Caco-2 (cell line): ENCODE data around the gene RFX7. TPM values are rescaled to one million over a fixed set of nuclear protein-coding genes. Genes with fewer than 3 reads are reported as not detected.

Experiments used
- BruUV-seq: library from RNA; stranded (reverse); fragments of 400-500 nt; replicated peaks from 2 replicates; lab custom pipeline; 2021; lab: Mats Ljungman, UMichigan
- CTCF ChIA-PET: fragments of 300-600 bp; sonication (Branson Sonifier 250); formaldehyde crosslinking; loops from one replicate; lab custom pipeline; 2022; ENCODE audit warnings: antibody characterized with exemption; lab: Charles Lee
- POLR2A ChIA-PET: fragments of 300-600 bp; sonication (Branson Sonifier 250); formaldehyde crosslinking; loops from one replicate; lab custom pipeline; 2022; ENCODE audit warnings: antibody characterized with exemption; lab: Charles Lee
- DNase-seq, 2 experiments: peaks; one replicate each; pipeline versions ENCODE4 v3.0.0 to v3.0.0-alpha.2; 2020 to 2022
- H3K27me3 ChIP-seq: replicated peaks from 2 replicates; pipeline ENCODE4 v1.6.0; 2011; ENCODE audit warnings: low read length; ENCODE audit not compliant: control insufficient read depth, insufficient read depth
- H3K36me3 ChIP-seq: 2 replicates; pipeline ENCODE4 v1.5.1; 2011; ENCODE audit warnings: low read length; ENCODE audit not compliant: control insufficient read depth, insufficient read depth
- H3K4me1 ChIP-seq: fragments of 250-450 bp; sonication (Bioruptor Pico); 2 replicates; pipeline ENCODE4 v1.5.1; 2020; ENCODE audit warnings: mild to moderate bottlenecking
- H3K4me3 ChIP-seq: 2 replicates; pipeline ENCODE4 v1.5.1; 2011; ENCODE audit warnings: low read depth, mild to moderate bottlenecking, control low read depth, low read length
- H3K9me3 ChIP-seq: fragments of 250-450 bp; sonication (Bioruptor Pico); 2 replicates; pipeline ENCODE4 v1.5.1; 2020; ENCODE audit warnings: mild to moderate bottlenecking, moderate library complexity
- H3K27ac Mint-ChIP-seq: one replicate; pipeline ENCODE4 v1.8.0; 2022; ENCODE audit warnings: mixed read lengths; ENCODE audit not compliant: unreplicated experiment
- H3K27me3 Mint-ChIP-seq: one replicate; pipeline ENCODE4 v1.8.0; 2022; ENCODE audit warnings: mixed read lengths; ENCODE audit not compliant: insufficient read depth, unreplicated experiment
- H3K36me3 Mint-ChIP-seq: one replicate; pipeline ENCODE4 v1.8.0; 2022; ENCODE audit warnings: mild to moderate bottlenecking, mixed read lengths; ENCODE audit not compliant: insufficient read depth, unreplicated experiment
- H3K4me1 Mint-ChIP-seq: one replicate; pipeline ENCODE4 v1.8.0; 2022; ENCODE audit warnings: low read depth, mixed read lengths; ENCODE audit not compliant: unreplicated experiment
- H3K4me3 Mint-ChIP-seq: one replicate; pipeline ENCODE4 v1.8.0; 2022; ENCODE audit warnings: mild to moderate bottlenecking, moderate library complexity, mixed read lengths; ENCODE audit not compliant: unreplicated experiment
- H3K9me3 Mint-ChIP-seq: one replicate; pipeline ENCODE4 v1.8.0; 2022; ENCODE audit warnings: mixed read lengths; ENCODE audit not compliant: unreplicated experiment
- CTCF ChIP-seq, 2 experiments: fragments of 200-600 bp in 1 of 2; IDR thresholded peaks; 1 replicate in 1 of 2; 2 replicates in 1 of 2; pipeline versions ENCODE4 v1.5.1 to v1.8.0; 2011 to 2022; ENCODE audit warnings: antibody characterized with exemption in 1 of 2, control low read depth in 1 of 2, inconsistent platforms in 1 of 2, low read depth in 1 of 2, low read length in 1 of 2, mild to moderate bottlenecking in 1 of 2, moderate library complexity in 1 of 2; ENCODE audit not compliant: insufficient read depth in 1 of 2, severe bottlenecking in 1 of 2, unreplicated experiment in 1 of 2
- intact Hi-C: fragments of 100-400 bp; cut with micrococcal nuclease; formaldehyde crosslinking; loops from one replicate; pipeline ENCODE4 v1.10.0; 2022; ENCODE audit not compliant: unreplicated experiment
- total RNA-seq: library from RNA; stranded (reverse); gene quantifications from 2 replicates; pipeline ENCODE4 v1.2.3, GENCODE V29; 2022

The RFX7 gene
- total RNA-seq, 1 experiment from 2014 or later: 8.7 TPM

GRCh38 chr15:56051676-56052075, 192.0 kb downstream of the RFX7 start:
- H3K9me3 ChIP-seq: no peaks in the 10 kb centered on the region
- DNase-seq: no peak
- no peak overlapping the region for H3K27ac Mint-ChIP-seq
- no peaks in the 10 kb centered on the region for H3K27me3 ChIP-seq
- ChIA-PET POLR2A (no interaction called here), CTCF (no interaction called here)
- peaks cover 14% of the 10 kb centered on the region for H3K9me3 Mint-ChIP-seq
- no peak overlapping the region for H3K4me3 Mint-ChIP-seq
- no TSS peak for BruUV-seq
- intact Hi-C loops: loop anchor here (1.0 to 5.0 kb wide), 6 partner anchors 9 to 155 kb away; no protein-coding TSS in a partner anchor
- peaks cover 10% of the 10 kb centered on the region for H3K4me1 Mint-ChIP-seq
- H3K4me1 ChIP-seq: peaks cover 16% of the 10 kb centered on the region
- H3K27me3 Mint-ChIP-seq: no peaks in the 10 kb centered on the region
- no peaks in the 10 kb centered on the region for H3K36me3 Mint-ChIP-seq
- no peak overlapping the region for H3K4me3 ChIP-seq
- H3K36me3 ChIP-seq: no peaks in the 10 kb centered on the region
- no peak for TF ChIP-seq CTCF (IDR thresholded peaks at IDR 0.05; ENCODE audit: insufficient read depth in 1 of 2, low read depth in 1 of 2, low read length in 1 of 2, severe bottlenecking in 1 of 2, unreplicated experiment in 1 of 2)

- Mint-ChIP-seq H3K4me1 (peaks cover 12% of the 10 kb centered on the region), H3K27ac (no peak overlapping the region), H3K27me3 (no peaks in the 10 kb centered on the region), H3K36me3 (no peaks in the 10 kb centered on the region), H3K4me3 (no peak overlapping the region), H3K9me3 (peaks cover 20% of the 10 kb centered on the region)
- no peaks in the 10 kb centered on the region for H3K27me3 ChIP-seq
- no peak for TF ChIP-seq CTCF (IDR thresholded peaks at IDR 0.05; ENCODE audit: insufficient read depth in 1 of 2, low read depth in 1 of 2, low read length in 1 of 2, severe bottlenecking in 1 of 2, unreplicated experiment in 1 of 2)
- no TSS peak for BruUV-seq
- H3K9me3 ChIP-seq: 0 out of 2 replicates have a peak, but pooled peaks cover 3% of the 10 kb centered on the region
- ChIA-PET CTCF (no interaction called here), POLR2A (no interaction called here)
- no peak overlapping the region for H3K4me3 ChIP-seq
- H3K4me1 ChIP-seq: peaks cover 23% of the 10 kb centered on the region
- no peak for DNase-seq
- intact Hi-C loops: no loop called here
- H3K36me3 ChIP-seq: no peaks in the 10 kb centered on the region
These were observed 194.1 kb downstream of the RFX7 start for GRCh38 chr15:56049577-56049976.

- H3K4me1 ChIP-seq: peaks cover 39% of the 10 kb centered on the region
- Mint-ChIP-seq H3K4me3 (no peak overlapping the region), H3K4me1 (peaks cover 28% of the 10 kb centered on the region), H3K27me3 (no peaks in the 10 kb centered on the region), H3K36me3 (peaks cover 11% of the 10 kb centered on the region), H3K27ac (no peak overlapping the region), H3K9me3 (peaks cover 30% of the 10 kb centered on the region)
- H3K27me3 ChIP-seq: no peaks in the 10 kb centered on the region
- H3K4me3 ChIP-seq: no peak overlapping the region
- DNase-seq: no peak
- TF ChIP-seq CTCF (IDR thresholded peaks at IDR 0.05; ENCODE audit: insufficient read depth in 1 of 2, low read depth in 1 of 2, low read length in 1 of 2, severe bottlenecking in 1 of 2, unreplicated experiment in 1 of 2): no peak
- CTCF ChIA-PET: no interaction called here
- intact Hi-C loops: no loop called here
- BruUV-seq: no TSS peak
- 0 out of 2 replicates have a peak, but pooled peaks cover 3% of the 10 kb centered on the region for H3K9me3 ChIP-seq
- POLR2A ChIA-PET: no interaction called here
- H3K36me3 ChIP-seq: no peaks in the 10 kb centered on the region
These were observed 196.3 kb downstream of the RFX7 start for GRCh38 chr15:56047354-56047753.
